Iris pigment epithelial cell (primary cell): ENCODE data around the gene SYCP2.

Experiments
- DNase-seq: peaks from one replicate; pipeline ENCODE4 v3.0.0-alpha.2; 2011; ENCODE audit warnings: low read depth

The SYCP2 gene

DNA sequence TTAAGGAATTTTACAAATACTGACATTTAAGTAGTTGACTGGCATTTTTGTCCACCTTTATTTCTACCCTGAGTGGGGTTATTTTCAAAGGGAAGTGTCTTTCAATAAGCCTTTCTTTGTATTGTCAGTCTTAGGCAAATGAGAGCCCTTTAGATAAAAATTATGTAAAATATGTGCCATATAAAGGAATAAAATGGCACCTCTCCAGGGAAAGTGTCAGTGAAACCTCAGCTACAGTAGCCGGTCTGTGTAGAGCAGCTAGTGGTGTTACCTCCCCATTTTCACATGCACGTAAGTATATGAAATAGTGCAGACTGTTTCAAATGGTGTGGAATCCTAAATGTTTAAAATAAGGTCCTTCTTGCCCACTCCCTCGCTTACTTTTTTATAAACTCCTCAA is 11.7 kb upstream of the SYCP2 start:
- no peak for DNase-seq

DNA sequence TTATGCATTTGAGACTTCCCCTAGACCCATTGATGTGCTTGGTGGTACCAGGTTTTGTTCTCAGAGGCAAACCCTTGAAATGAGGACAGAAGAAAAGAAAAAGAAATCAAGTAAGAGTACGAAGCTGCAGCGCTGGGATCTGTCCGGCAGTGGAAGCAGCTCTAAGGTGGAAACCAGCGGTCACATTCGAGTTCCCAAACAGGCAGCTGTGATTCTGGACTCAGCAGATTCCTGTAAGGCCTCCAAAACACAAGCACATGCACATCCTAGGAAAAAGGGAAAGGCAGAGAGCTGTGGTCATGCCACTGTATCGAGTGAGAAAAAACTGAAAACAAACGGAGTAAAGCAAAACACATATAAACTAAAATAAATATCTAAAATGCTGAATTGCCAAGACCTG is 11.3 kb upstream of the SYCP2 start:
- no peak for DNase-seq

DNA sequence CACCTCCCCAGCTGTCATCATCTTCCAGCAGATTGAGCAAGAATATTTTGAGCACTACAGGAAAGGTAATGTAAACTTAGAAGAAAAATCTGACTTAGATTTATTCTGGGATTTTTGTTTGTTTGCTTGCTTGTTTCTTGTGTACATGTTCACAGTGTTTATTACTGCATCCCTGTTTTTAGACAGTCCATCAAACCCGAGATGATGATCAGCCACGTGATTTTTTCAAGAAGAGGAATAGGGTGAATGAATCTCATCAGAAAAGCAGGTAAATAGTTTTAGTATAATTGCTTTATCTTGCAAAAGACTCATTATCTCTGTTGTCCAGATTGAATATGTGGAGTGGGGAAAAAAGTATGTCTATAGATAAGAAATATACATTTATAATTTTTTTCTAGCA is 8.8 kb upstream of the SYCP2 start:
- DNase-seq, result no peak

DNA sequence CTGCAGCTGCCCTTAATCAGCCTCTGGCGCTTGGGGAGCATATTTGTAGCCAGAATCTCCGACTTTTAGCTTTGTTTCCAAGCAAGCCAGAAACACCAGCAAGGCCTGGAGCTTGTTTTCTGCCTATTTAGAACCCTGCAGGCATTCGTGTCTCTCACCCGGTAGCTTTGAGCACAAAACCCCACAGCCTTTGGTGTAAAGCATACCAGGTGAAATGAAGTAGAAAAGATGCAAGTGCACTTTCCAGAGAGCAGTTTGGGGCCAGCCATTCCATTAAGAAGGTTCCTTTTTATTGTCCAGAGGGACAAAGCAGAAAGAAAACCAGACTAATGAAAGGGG is 7.5 kb upstream of the SYCP2 start:
- no peak for DNase-seq

DNA sequence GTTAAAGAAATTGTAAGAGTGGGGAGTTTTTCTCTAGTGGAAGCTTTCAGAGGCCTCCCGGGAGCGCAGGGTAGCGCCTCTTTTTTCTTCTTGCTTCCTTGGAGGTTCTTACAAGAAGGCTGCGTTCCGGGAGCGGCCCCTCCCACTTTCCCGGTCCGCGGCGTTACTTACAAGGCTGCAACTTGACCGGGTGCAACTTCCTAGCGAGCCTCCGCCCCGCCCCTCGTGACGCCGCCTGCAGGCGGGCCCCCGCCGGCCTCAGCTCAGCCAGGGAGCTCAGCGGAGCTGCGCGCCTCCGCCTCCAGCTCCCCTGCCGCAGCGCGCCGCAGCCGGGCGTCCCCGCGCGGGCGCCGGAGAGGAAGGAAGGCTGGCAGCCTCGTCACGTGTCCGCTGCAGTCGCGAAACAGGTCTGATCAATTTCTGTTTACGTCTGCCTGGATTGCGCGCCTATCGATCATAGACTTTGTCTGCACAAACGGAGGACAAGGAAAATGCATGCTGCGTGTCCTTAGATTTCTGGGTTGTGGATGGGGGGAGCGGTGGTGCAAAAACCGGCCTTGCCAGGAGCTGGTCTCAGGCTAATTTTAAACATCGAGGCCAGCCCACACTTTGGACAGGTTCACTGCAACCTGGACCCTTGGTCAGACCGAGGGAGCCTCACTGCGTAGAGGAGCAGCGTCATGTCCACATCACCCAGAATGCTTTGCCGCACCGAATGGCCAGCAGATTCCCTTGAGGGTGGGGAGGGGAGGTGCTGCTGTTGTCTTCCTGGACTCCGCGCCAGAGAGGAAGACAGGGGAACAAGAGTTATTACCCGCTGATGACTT is 6.9 kb upstream of the SYCP2 start, which contains the start of the genes FAM217B and PPP1R3D:
Gene FAM217B (plus strand): TSS at position 261 of the 827 bp plus-strand sequence. CDS start 3,555 bp downstream, outside the sequence.
Gene PPP1R3D (minus strand): TSS at position 177 of the 827 bp plus-strand sequence. CDS start 374 bp downstream, outside the sequence.
- peak; percentile 99 for DNase-seq

DNA sequence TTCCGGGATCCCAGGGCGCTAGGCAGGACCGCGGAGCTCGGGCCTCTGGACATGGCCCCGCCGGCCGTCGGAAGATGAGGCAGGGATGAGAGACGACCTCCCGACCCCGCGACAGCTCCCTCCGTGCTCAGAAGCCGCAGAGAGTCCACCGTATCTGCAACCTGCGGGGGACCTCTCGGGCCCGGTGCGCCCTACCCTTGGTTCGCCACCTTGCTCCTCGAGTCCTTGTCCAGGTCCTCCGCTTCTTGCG is 6.4 kb upstream of the SYCP2 start:
- no peak for DNase-seq

DNA sequence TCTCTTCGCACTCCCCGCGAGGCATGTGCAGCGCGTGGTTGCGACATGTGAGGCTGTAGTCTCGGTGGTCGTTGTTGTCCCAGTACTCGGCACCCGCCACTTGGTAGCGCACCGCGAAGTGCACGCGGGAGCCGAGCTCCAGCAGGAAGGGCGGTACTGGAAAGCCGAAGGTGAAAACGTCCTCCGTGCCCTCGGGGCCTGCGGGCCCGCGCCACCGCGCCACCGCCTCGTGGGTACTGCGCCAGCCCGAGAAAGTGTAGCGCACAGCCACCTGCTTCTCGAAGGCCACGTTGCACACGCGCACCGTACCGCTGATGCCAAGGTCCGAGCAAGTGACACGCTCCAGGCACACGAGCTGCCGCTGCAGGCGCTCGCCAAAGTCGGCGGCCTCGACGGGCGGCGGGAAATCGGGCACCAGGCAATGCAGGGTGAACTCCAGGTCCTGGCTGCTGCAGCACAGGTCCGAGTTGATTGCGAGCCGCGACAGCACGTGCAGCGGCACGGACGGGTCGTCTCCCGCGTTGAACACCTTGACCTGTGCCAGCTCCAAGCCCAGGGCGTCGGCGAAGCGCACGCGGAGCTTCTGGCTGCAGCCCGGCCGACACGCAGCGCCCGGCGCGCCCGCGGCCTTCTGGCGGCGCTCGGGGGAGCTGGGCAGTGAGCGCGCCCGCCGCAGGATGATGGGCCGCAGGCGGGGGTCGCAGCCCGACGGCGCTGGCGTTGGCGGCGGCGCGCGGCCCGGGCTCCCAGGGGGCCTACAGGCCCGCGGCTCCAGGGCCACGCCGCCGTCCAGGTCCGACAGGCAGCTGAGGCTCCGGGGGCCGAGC is 5.8 kb upstream of the SYCP2 start:
- DNase-seq, result peak; percentile 22

DNA sequence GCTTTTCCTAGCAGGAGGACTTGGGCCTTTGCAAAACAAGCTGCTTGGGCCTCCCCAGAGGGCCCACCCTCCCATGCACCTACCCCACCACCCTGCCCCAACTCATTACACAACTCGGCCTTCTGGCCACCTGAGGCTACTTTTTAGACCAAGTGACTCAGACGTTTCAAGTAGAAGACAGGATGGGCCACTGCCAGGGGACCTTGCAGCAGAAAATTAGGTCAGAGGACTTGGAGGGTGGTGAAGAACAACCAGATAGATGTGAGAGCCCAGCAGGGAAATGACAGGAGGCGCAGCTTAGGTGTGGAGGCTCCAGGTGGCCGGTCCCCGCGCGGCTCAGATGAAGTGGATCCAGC is 5.2 kb upstream of the SYCP2 start:
- DNase-seq, result peak; percentile 11

DNA sequence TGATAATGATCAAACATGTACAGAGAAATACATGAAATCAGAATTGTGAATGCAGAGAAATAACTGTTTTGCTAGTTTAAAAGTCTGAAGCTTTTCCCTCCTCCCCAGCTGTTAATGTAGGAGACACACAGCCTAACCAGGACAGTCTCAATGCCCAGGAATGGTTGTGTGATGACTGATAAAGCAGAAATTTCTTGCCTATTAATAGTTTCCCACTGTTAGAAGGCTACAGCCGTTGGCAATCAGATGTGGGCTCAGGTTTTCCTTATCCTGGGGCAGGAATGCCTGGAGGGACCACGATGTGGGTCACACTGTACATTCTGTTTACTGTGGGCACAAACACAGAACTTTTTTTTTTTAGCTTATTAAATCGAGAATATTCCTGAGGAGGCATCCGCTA is 4.8 kb upstream of the SYCP2 start:
- peak; percentile 38 for DNase-seq

DNA sequence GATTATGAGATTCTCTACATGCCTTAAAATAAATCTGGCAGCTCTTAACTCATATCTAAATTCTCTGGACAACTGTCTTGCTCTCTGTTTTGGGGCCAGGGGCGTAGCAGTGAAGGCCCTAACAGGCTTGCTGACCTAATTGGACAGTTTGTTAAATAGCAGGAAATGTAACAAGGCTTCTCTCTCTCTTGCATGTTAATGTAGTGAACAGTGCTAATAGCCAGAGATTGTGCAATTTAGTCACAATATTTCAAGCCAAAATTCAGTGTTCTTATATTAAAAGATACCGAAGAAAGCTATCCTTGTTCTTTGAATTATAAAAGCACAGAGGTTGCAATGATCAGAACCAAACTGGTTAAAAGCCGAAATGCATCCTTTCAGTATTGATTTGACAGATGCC is 3.7 kb upstream of the SYCP2 start:
- DNase-seq, result no peak

DNA sequence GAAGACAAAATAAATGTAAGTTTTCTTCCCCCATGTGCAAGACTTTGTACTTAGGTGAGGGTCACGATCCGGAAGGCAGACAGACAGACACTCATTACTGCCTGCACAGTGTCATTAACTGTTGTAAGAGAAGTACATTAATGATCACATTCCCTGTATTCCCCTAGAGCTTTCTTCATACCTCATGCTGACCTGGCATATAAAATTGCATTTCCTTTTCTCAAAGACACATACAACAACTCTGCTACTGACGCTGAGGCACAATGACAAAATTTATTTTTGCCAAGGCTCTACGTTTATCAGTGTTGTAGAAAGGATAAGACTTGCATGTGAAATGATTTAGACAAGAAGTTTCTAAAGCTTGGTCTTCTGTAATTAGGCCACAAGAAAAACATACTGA is 3.0 kb upstream of the SYCP2 start:
- no peak for DNase-seq

DNA sequence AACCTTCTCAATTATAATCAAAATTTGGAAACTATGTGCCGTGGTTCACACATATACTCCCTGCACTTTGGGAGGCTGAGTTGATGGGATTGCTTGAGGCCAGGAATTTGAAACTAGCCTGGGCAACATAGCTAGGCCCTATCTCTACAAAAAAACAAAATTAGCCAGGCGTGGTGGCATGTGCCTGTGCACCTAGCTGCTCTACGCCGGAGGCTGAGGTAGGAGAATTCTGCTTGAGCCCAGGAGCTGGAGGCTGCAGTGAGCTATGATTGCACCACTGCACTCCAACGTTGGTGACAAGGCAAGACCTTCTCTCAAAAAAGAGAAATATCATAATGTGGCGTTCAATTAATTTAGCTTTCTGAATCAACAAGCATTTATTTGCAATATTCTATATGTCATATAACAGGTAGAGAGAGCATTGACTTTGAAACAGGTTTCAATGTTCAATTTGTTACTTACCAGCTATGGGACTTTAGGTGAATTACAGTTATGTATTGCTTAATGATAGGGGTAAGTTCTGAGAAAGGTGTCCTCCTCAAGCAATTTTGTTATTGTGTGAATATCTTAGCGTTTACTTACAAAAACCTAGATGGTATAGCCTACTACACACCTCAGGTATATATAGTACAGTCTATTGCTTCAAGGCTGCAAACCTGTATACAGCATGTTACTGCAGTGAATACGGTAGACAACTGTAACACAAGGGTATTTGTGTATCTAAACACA is 2.2 kb upstream of the SYCP2 start:
- no peak for DNase-seq

DNA sequence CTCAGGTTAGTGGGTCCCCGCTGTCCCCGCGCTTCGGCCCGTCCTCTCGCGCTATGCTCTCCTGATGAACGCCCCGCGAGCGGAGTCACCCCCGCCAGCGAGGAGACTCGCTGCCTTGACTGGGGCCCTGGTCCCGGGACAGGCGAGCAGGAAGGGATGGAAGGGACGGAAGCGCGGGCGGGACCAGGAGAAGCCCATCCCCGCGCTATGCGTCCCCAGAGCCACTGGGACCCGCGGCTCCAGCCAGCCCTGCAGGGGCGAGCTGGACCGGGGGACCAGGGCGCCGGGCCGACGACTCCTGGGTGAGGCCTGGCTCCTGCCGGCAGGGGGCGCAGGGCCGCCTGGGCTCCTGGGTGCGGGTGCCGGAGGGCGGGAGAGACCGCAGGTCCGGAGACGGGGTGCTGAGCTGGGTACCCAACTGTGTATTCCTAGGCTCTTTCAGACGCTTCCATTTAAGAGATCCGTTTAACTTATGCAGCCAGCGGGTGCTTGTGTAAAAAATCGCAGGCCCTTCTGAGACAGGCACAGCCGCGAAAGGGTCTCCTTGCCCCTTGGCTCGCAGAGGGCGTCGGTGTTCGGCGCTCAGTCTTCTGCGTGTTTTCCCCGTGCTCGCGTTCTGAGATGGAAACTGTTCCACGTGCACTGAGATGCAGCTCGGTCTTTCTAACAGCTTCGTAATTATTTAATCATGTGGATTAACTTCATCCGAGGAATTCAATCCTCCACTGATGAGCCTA is 580 bp upstream of the SYCP2 start:
- DNase-seq, result peak; percentile 59

DNA sequence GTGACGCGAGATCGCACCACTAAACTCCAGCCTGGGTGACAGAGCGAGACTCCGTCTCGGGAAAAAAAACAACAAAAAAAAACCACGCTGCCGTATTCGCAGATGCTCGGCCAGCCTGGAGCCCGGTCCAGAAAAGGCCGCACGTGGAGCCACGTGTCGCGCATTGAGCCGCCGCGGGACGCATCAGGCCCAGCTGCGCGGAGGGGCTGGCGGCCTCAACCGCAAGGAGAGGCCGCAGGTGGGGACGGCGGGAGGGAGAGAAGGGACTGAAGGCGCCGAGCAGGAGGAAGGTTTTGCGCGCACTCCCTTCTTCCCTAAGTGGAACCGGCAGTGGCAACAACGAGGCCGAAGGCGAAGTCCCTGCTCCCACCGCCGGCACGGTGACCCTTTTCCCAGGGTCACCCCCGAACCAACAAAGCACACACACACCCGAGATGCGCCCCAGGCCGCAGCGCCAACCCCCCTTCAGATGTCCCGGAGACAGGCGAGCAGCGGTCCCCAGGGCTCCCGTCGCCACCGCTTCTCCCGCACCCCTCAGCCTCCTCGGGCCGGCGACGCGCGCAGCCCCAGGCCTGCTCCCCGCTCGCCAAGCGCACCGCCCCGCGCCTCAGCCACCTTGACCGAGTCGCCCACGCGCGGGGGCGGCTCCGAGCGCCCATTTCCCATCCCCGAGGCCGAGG is 681 bp downstream of the SYCP2 start:
- DNase-seq, result no peak

DNA sequence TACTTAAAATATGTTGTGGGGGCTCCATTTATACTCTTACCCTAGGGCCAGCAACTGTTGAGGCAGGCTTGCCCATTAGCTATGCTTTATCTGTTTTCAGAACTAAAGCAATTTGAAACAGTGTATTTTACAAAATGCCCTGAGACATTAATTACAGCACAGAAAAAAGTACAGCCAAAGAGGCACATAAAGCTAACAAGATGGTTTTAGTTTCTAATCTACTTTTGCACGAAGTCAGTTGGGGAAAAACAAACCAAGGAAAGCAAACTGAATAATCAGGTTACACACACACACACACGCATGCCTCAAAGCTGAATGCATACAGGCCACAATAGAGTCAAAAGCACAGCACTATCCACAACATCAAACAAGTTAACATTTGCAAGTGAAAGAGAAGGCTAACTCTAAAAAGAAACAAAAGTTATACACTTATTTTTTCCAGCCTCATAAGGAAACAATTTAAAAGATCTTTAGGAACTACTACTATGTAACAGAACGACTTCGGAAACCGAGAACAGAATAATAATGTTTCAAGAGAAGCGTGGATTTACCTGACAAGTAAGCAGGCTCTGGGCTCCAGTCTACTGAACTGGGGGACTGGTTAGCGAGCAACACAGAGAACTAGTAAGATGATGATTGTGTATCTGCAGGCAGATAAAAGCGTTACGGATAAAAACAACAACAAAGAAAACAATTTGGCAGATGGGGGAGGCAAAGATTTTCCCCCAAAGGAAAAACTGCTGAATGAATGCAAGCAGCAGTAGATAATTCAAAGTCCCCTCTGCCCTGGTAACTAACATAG is 1.7 kb downstream of the SYCP2 start:
- no peak for DNase-seq

DNA sequence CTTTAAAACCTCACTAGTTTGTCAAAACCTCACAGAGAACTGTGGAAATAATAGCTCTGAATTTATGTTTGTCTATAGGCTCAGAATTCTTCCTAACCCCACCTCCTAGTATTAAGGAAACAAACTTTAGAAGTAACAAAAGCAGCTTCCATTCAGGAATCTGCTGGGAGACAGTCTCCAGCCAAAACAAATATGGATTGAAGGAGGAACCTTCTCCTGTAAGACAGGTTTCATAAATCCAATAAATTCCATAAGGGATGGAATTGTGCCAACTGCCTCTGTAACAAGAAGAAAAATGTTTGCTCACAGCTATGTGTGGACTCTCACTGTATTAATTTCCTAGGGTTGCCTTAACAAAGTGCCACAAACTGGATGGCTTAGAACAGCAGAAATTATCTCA is 7.5 kb downstream of the SYCP2 start:
- DNase-seq, result no peak

DNA sequence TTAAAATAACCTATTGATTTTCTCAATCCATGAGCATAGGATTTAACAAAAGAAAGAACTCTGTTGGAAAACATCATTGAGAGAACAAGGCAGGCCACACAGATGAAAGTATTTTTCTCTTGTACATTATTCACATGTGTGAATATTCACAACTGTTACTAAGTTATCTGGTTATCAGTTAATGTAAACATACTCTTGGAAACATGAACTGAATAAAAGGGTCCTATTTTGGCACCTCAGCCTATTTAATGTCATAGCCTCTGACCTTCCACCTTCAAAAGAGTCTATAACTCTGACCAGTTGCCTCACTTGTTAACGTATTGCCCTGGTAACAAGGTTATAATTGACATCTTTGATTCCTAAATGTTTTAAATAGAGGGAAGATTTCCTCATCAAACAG is 8.1 kb downstream of the SYCP2 start:
- no peak for DNase-seq

DNA sequence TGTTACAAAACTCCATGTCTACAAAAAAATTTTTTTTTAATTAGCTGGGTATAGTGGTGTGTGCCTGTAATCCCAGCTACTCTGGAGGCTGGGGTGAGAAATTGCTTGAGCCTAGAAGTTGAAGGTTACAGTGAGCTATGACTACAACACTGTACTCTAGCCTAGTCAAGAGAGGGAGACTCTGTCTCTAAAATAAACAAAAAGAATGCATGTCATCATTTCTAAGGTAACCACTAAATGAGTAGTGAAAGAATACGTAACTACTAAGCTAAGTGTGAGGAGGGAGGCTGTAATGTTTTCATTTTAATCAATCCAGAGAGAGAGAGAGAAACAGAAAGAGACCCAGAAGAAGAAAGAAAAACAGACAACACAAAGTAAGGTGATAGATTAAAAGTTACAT is 9.9 kb downstream of the SYCP2 start:
- DNase-seq, result no peak

DNA sequence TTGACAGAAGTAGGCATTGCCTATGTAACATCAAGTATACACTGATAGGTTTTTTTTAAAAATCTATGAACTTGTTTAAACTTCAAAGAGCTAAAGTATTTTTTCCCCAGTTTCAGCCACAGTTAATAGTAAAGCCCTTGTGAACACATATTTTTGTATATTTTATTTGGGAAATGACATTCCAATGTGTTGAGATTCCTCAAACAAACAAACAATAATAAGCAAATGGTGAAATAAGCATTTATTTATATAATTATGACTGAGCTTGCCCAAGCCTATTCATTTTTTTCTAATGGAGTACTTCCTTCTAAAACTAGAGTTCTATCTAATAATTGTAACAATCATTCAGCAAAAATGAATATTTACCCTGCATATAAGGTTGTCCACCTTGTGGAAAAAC is 12.5 kb downstream of the SYCP2 start:
- DNase-seq, result no peak

DNA sequence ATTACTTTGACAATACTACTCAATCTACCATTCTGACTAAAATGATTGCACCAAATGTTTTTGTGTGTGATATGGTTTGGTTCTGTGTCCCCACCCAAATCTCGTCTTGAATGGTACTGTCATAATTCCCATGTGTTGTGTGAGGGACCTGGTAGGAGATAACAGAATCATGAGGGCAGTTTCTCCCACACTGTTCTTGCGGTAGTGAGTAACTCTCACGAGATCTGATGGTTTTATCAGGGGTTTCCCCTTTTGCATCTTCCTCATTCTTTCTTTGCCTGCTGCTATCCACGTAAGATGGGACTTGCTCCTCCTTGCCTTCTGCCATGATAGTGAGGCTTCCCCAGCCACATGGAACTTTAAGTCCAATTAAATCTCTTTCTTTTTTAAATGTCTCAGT is 20.8 kb downstream of the SYCP2 start:
- no peak for DNase-seq

DNA sequence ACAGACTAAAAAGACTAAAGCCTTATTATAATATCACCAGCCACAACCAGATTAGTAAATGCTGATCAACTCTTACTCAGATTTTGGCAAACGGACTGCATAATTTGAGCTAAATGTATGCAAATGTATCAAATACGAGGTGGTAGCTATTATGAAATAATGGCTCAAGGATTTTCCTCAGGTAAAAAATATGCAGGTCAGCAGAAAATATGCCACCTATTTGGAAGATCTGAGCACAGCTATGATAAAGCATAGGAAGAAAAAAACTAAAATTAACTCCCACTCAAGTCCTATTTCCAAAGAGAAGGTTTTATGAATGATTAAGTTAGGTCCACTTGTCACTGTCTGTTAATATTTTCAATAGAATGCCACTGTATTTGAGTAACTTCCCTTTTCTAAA is 22.4 kb downstream of the SYCP2 start:
- DNase-seq, result no peak
